ENCODE data around the gene ANKS1B. TPM values are rescaled to one million over a fixed set of nuclear protein-coding genes. Genes with fewer than 3 reads are reported as not detected.

ANKS1B gene
- total and polyA plus RNA-seq, 10 of the 15 experiments (the other 5 are each of a cell fraction or from before 2014, with no cell fraction given) = 0.16 to 1.3 (median 0.82) TPM; not detected in 7

- TF ChIP-seq ZBTB33 (IDR thresholded peaks at IDR 0.05) (no peak), PKNOX1 (IDR thresholded peaks at IDR 0.05) (no peak), HDAC2 (IDR thresholded peaks at IDR 0.05) (no peak)
Measured at GRCh38 chr12:99979471-99979870, 5.3 kb downstream of the ANKS1B start (continued).

- WGBS (ENCODE audit: insufficient coverage, insufficient replicate concordance, low lambda C conversion rate, missing lambda C conversion rate) = 0% methylated on average over 1 of the region's 1 CpG
- no peak overlapping the region for H3K4me3 ChIP-seq
- ATAC-seq = no peak
- no peak overlapping the region for H3K4me2 ChIP-seq (ENCODE audit: control insufficient read depth, insufficient read depth)
- H3K9me3 ChIP-seq (replicated peaks; ENCODE audit: control insufficient read depth, insufficient read depth, low read length) = no peaks in the 10 kb centered on the region
- no peaks in the 10 kb centered on the region for H3K27me3 ChIP-seq (replicated peaks in 1 of 2; ENCODE audit: control insufficient read depth in 2 of 2, insufficient read depth in 2 of 2, low read length in 1 of 2)
- no peaks in the 10 kb centered on the region for H3K79me2 ChIP-seq (ENCODE audit: control insufficient read depth, insufficient read depth, low read length)
- POLR2A ChIA-PET = no interaction called here
- no peaks in the 10 kb centered on the region for H3K36me3 ChIP-seq (ENCODE audit: control insufficient read depth in 2 of 2, insufficient read depth in 2 of 2, low read length in 1 of 2)
- intact Hi-C loops (cut with micrococcal nuclease; ENCODE audit: unreplicated experiment) (no loop called here), in situ Hi-C loops (cut with MboI) (no loop called here)
- DNase-seq (ENCODE audit: low read depth, low spot score) = no peak
- no TSS peak for BruUV-seq (replicated peaks)
- RAD21 ChIA-PET (ENCODE audit: unreplicated experiment) = no interaction called here
- SMC1A ChIA-PET (ENCODE audit: uncharacterized antibody, unreplicated experiment) = interaction anchor here (0.6 kb wide), 1 partner anchor 135 kb away, joined by 3 read pairs; no protein-coding TSS in a partner anchor
- H3K9ac ChIP-seq (ENCODE audit: control insufficient read depth, insufficient read depth, low read length) = no peak overlapping the region
- no peaks in the 10 kb centered on the region for H4K20me1 ChIP-seq (ENCODE audit: control insufficient read depth, insufficient read depth)
- H3K27ac ChIP-seq (ENCODE audit: control insufficient read depth, insufficient read depth) = no peak overlapping the region
- H2AFZ ChIP-seq (ENCODE audit: control insufficient read depth, low read depth, low read length) = no peak overlapping the region
- CTCF ChIA-PET = no interaction called here
- no peak for FAIRE-seq
- no peaks in the 10 kb centered on the region for H3K4me1 ChIP-seq (ENCODE audit: control insufficient read depth, insufficient read depth, low read length)
- TF ChIP-seq FOXK2 (IDR thresholded peaks at IDR 0.05) (no peak), BCLAF1 (IDR thresholded peaks at IDR 0.05) (no peak), ZNF274 (IDR thresholded peaks at IDR 0.05; ENCODE audit: insufficient read depth, insufficient read length) (no peak), SREBF2 (IDR thresholded peaks at IDR 0.05; ENCODE audit: low read length) (no peak), CBX5 (IDR thresholded peaks at IDR 0.05; ENCODE audit: low read depth) (no peak), PML (IDR thresholded peaks at IDR 0.05; ENCODE audit: low read length) (no peak), ZBTB40 (IDR thresholded peaks at IDR 0.05; ENCODE audit: borderline replicate concordance) (no peak), ZBTB33 (IDR thresholded peaks at IDR 0.05) (no peak)
Measured at GRCh38 chr12:99978152-99978551, 6.6 kb downstream of the ANKS1B start.
